GM18861 (cell line): ENCODE results near the gene BAZ2A.

Experiments
- ATAC-seq: cut with Tn5 transposase; IDR thresholded peaks from one replicate; pipeline ENCODE4 v1.9.1; 2021; ENCODE audit not compliant: unreplicated experiment

The BAZ2A gene

GRCh38 chr12:56635806-56636674 lies 5.9 kb upstream of the BAZ2A start:
- ATAC-seq, result no peak

- peak; percentile 26 for ATAC-seq
Observed at GRCh38 chr12:56634837-56635791, 5.0 kb upstream of the BAZ2A start.

- no peak for ATAC-seq
Observed at GRCh38 chr12:56634242-56634836, 4.2 kb upstream of the BAZ2A start.

GRCh38 chr12:56633468-56634241 lies 3.5 kb upstream of the BAZ2A start:
- ATAC-seq, result no peak

- ATAC-seq, result no peak
Observed at GRCh38 chr12:56632701-56633467, 2.8 kb upstream of the BAZ2A start.

GRCh38 chr12:56631790-56632700 lies 1.9 kb upstream of the BAZ2A start:
- no peak for ATAC-seq

- no peak for ATAC-seq
Observed at GRCh38 chr12:56629459-56630179, 507 bp downstream of the BAZ2A start.

- no peak for ATAC-seq
Observed at GRCh38 chr12:56628671-56629458, 1.3 kb downstream of the BAZ2A start.

GRCh38 chr12:56626701-56627100 lies 3.4 kb downstream of the BAZ2A start:
- ATAC-seq, result no peak

GRCh38 chr12:56622535-56622934 lies 7.6 kb downstream of the BAZ2A start:
- ATAC-seq, result no peak

- no peak for ATAC-seq
Observed at GRCh38 chr12:56616925-56617324, 13.2 kb downstream of the BAZ2A start.

GRCh38 chr12:56616244-56616643 lies 13.9 kb downstream of the BAZ2A start:
- no peak for ATAC-seq

GRCh38 chr12:56614627-56615026 lies 15.5 kb downstream of the BAZ2A start:
- no peak for ATAC-seq

GRCh38 chr12:56604355-56604754 lies 25.8 kb downstream of the BAZ2A start:
- ATAC-seq, result no peak

- ATAC-seq, result no peak
Observed at GRCh38 chr12:56602239-56602638, 27.9 kb downstream of the BAZ2A start.

- ATAC-seq, result no peak
Observed at GRCh38 chr12:56601503-56601902, 28.6 kb downstream of the BAZ2A start.

- ATAC-seq, result no peak
Observed at GRCh38 chr12:56600753-56601152, 29.4 kb downstream of the BAZ2A start.
